Left ventricle myocardium superior (tissue), 1 donor: ENCODE measurements around the gene METTL21A. TPM values are rescaled to one million over a fixed set of nuclear protein-coding genes. Genes with fewer than 3 reads are reported as not detected.

ENCODE experiments used
- ATAC-seq: fragments of 200-7000 bp; cut with Tn5 transposase; one replicate; pipeline ENCODE4 v1.9.1; 2020; ENCODE audit warnings: mild to moderate bottlenecking, moderate library complexity
- DNase-seq: peaks from one replicate; pipeline ENCODE4 v3.0.0-alpha.2; 2020
- intact Hi-C: fragments of 100-400 bp; cut with micrococcal nuclease; formaldehyde crosslinking; loops from one replicate; pipeline ENCODE4 v1.11.0; 2022
- total RNA-seq: library from RNA; stranded (reverse); fragmentation: NEBNext Ultra II Directional; extraction: Animal tissue kit (Norgen Biotek cat#: 25700); gene quantifications from one replicate; pipeline ENCODE4 v1.2.1, GENCODE V29; 2021
- donor health status: DM: no; HTN: yes; CAD: no; lungs with severe emphysema.

Gene METTL21A
- total RNA-seq, 1 donor from 2014 or later = 21.9 TPM

DNA sequence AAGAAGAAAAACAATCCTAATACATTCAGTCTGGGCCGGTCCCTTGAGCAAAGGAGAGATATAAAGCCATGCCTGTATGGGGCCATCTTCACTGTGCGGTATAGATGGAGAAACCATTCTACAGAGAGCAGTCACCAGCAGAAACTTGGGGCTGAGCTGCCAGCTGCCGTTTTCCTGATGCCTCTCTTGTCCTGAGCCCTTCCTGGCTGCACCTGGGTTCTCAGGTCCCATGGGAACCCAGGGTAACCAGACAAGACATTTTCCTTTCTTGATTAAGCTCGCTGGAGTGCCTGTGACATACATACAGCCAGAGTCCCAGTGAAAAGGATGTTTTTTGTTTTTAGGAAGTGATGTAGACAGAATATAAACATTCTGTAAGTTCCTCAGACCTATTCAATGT, 5.3 kb upstream of the METTL21A start:
- no peak for DNase-seq

DNA sequence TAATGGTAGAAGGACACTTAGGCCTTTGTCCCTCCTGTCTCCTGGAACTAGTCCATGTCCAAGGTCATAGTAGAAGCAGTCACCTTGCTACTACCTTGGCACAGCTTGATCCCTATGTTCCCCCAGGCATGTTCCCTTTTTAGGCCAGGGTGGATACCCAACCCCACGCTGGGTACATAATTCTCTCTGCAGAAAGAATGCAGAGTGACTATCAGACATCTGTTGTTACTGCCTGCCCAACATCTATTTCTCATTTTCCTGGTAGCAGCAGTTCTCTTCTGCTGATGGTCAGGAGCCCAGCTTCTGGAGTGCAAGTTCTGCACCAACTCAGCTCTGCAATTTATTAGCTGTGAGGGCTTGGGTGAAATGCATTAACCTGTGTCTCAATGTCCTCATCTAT, 4.4 kb upstream of the METTL21A start:
- ATAC-seq = no peak
- no peak for DNase-seq
- intact Hi-C loops = no loop called here

More for the DNA sequence above, 5.3 kb upstream of the METTL21A start:
- no peak for ATAC-seq
- intact Hi-C loops = no loop called here

DNA sequence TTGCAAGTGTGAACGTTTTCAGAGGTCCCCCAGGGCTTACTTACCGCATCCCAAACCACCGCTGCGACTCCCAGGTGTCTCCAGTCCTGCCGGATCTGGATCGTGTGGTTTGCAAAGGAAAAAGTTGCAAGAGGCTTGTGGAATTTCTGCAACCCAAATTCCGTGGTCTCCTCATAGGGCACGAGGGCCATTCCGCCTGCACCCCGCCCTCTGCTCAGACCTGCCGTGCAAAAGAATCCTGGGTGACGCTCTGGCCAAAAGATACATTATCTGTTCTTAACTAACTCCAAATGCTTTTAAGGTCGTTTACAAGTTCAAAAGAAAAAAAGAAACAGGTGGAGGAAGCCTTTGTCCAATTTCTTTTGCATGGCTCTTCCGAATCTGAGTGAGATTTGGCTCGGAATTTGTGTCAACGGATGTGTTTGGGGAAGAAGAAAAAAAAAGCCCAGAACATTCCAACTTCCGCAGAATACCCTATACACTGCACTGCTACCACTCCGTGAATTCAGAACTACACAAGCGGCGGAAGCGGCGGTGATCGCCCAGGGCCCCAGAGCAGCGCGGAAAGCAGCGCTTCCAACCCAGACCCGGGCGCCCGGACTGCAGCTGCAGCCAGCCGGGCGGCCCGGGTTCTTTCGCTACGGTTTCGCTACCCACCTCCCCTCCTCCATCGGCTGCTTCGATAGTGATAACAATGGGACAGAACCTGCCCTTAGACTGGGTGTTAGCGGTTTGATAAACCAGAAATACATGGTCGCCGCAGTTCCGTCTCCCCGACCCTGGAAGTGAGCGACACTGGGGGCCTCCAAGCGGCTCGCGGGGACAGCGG, 795 bp downstream of the METTL21A start:
- DNase-seq (peak; percentile 81), ATAC-seq (peak; percentile 64)
- intact Hi-C loops = no loop called here

DNA sequence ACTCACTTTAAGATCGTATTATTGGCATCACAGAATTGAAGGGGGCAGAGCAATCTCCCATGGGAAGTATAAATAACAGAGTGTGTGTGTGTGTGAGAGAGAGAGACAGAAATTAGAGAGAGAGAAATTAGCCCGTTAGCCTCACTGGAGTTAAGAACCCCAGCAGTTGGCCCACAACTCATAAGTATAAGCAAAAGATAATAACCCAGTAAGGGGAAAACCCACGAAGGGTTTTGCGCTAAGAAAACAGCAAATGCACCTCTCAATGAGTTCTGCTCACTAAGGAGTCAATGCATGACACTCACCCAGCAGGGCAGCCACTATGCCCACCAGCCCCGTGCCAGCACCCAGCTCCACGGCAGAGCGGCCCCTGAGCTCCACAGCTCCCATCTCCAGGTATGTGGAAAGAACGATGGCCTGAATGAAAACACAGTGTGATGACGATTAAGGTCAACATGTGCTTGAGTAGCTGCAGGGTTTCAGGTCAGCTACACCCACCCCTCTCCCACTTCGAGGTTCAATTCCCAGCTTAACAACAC, 3.6 kb downstream of the METTL21A start:
- no peak for ATAC-seq
- no peak for DNase-seq
- intact Hi-C loops = no loop called here

DNA sequence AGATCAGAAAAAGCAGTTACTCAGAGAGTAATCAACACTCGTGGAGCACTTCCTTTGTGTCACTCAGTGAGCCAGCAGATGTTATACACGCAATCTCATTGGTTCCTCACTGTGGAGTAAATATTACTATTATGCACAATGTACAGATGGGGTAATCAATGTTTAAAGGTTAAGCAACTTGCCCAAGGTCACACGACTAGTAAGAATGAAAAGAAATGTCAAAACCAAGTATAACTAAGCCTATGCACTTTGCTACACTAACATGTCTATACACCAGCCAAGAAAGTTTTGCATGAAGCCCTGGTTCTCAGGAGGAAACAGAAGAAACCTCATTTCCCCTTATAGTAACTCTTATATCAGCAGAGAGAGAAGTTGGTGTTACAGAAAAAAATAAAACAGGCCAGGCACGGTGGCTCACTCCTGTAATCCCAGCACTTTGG, 5.4 kb downstream of the METTL21A start:
- DNase-seq (no peak), ATAC-seq (no peak)
- intact Hi-C loops = no loop called here

DNA sequence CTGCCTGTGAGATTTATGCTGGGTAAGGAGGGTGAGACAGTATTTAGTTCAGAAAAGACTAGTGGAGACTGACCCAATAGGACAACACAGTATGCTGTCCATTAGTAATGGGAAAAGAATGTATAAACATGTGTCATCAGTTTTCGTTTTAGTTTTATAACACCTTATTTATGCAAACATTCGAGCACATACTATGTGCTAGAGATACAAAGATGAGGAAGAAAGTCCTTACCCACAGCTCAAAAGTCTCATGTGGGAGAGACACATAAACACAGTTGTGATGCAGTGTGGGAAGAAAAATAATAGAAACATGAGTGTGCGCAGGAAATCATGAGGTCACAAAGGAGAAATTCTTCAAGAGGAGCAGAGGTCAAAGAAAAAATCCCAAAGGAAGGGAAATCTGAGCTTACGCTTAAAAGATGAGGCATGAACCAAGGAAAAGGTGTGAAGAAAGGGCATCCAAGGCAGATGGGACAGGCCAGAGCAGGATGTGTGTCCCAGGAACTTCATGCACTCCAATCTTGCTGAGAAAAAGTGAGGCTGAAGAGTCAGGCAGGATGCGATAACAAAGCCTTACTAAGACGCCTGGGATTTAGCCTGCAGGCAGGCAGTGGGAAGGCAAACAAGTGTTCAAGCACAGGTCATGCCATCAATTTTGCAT, 8.1 kb downstream of the METTL21A start:
- no peak for DNase-seq
- ATAC-seq = no peak
- intact Hi-C loops = no loop called here

DNA sequence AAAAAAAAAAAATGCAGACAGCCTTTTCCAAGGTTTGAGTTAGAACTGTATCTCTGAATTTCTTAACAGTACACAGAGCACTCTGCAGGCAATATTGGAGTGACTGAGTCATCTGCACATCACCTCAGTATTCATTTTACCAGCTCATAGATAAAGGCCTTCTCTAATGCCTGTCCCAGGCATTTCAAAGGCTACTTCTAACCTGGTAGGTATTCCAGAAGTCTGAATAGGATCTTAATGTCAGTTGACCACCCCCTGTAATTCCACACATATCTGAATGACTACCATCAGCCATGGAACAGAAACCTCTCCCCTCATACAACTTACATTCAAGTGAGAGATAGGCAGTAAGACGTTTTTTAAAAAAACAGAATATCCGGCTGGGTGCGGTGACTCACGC, 9.0 kb downstream of the METTL21A start:
- intact Hi-C loops = no loop called here
- DNase-seq (no peak), ATAC-seq (no peak)

DNA sequence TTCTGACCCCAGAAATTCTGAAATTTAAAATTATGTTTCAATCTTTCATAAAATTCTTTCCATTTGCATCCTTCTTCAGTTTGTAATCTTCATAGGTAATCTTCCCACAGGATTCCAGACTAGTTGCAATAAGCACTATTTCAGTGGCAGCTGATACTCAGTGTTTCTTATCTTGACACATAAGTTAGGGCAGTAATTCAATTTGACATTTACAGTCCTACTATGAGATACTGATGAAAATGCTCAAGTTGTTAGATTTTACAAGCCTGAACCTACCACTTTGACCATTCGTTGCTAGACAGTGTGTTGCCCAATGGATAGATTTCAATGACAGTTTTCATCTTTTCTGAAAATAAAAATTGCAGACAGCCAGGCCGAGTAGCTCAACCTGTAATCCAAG, 10.4 kb downstream of the METTL21A start:
- intact Hi-C loops = no loop called here
- no peak for DNase-seq
- ATAC-seq = no peak

DNA sequence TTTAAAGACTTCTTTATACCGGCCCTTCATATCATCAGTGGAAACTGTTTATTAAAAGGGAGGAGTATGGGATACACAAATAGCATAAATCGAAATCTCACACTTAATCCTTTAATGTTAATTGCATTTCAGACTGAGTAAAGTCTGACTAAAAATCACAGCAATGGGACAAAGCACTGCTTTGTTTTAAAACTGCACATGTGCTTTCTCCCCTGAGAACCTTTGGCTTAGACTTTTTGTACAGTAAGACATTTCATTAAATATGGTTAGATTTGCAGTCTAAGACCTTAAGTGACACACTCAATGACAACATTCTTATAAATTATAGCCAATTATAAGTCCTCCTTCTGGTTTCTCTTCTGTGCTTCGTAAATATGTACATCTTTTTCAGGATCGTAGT, 12.5 kb downstream of the METTL21A start:
- intact Hi-C loops = no loop called here
- DNase-seq = no peak
- no peak for ATAC-seq

DNA sequence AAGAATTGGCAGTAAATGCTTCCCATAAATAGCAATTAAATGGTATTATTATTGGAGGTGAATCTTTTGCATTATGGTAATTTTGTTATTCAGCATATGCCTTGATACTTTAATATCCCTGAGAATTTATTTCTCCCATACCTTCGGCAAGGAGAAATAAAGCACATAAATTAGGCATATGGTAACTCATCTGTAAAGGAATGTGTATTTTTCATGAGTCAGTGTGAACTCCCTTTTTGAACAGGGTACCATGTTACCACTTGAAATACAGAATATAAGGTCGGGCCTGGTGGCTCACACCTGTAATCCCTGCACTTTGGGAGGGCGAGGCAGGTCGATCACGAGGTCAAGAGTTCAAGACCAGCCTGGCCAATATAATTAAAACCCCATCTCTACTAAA, 18.4 kb downstream of the METTL21A start:
- ATAC-seq (no peak), DNase-seq (no peak)
- intact Hi-C loops = no loop called here

DNA sequence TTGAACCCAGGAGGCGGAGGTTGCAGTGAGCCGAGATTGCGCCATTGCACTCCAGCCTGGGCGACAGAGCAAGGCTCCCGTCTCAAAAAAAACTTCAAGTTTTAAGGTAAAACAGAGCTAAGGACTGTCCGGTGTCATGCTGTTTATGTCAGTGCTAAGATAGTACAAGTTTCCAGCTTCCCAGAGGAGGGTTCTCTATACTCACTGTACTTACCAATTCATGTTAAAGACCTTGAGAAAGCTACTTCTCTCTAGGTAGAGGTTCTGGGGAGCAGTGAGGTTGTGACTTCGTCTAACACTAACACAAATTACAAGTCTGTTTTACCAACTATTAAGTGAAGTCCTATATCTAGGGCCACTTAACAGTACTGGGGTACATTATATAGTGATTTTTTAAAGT, 18.8 kb downstream of the METTL21A start:
- no peak for DNase-seq
- intact Hi-C loops = no loop called here
- no peak for ATAC-seq

DNA sequence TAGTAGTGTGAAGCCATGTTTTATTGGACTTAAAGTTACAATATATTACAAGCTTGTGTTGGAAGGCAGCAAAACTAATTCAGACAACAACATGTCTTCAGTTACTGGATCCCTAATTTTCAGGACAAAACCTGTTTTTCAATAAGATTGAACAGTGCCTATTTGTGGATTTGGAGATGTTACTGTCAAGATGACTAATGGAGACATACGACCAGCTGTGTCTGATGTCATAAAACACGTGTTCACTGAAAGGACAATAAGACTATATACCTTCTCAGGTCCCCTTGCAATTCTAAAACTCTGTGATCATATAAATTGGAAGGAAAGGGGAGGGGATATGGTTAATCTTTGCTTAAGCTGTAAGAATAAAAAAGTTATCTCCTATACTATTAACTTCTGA, 21.7 kb downstream of the METTL21A start:
- no peak for DNase-seq
- ATAC-seq = no peak
- intact Hi-C loops = no loop called here

DNA sequence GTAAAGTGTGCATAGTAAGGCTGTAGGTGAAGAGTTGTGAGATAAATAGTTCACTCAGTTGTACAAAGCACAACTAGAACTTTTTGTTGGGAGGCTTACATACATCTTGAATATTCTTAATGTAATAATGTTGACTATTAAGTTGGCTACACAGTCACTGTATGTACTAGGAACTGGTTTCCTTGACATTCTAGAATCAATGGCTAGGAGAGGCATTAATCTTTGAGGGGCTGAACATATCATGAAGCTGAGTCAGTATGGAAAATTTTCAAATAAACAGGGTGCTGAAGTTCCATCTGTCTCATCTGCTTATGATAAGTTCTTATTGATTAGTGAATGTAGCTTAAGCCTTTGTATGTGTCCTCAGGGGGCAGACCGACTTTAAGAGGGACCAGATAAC, 23.4 kb downstream of the METTL21A start:
- ATAC-seq (no peak), DNase-seq (no peak)
- intact Hi-C loops = no loop called here

DNA sequence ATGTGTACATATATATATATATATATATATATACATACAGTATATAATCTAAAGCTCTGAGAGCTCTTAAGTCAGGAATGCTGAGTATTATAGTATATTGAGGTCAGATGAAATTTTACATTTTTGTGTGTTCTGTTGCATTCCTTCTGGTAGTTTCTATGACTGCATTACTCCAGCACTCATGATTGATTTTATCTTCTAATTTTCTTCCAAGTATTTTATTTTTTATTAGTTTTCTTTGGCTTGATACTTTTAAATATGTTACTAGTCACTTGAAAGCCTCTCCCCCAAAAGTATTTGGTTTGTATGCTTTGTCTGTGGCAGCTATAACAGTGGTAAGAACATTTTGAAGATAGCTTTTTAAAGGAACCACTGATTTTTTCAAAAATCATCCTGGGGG, 25.0 kb downstream of the METTL21A start:
- intact Hi-C loops = no loop called here
- ATAC-seq (no peak), DNase-seq (no peak)

DNA sequence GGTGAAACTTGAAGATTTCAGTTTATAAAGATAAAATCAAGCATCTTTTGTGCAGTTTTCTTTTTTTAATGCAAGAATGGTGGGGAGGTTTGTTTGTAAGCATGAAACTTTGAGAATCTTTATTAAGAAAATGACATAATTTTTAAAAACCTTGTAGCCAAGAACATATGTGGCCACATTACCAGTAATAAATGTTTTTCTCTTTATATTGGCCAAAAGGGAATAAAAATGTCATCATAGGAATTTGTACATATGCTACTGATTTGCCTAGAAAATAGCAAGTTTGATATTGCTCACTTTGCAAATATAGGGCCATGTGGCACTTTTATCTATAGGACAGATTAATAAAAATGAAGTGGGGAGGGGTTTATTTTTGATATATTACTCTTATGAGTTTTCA, 25.6 kb downstream of the METTL21A start:
- intact Hi-C loops = no loop called here
- no peak for DNase-seq
- ATAC-seq = no peak

DNA sequence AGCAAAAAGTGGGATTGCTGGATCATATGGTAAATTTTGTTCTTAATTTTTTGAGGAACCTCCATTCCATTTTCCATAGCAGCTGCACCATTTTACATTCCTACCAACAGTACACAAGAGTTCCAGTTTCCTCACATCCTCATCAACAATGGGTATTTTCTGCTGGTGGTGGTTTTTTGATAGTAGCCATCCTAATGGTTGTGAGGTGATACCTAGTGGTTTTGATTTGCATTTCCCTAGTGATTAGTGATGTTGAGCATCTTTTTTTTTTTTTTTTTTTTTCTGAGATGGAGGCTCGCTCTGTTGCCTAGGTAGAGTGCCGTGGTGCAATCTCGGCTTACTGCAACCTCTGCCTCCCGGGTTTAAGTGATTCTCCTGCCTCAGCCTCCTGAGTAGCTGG, 30.5 kb downstream of the METTL21A start:
- no peak for ATAC-seq
- intact Hi-C loops = no loop called here
- no peak for DNase-seq

DNA sequence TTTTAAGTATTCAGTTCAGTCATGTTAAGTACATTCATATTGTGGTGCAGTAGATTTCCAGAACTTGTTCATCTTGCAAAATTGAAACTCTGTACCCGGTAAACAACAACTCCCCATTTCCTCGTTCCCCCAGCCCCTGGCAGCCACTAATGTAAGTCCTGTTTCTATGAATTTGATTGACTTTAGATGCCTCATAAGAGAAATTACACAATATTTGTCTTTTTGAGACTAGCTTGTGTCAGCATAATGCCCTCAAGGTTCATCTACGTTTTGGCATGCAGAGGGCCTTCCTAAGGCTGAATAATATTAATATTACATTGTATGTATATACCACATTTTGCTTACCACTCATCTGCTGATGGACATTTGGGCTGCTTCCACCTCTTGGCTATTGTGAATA, 30.9 kb downstream of the METTL21A start:
- intact Hi-C loops = no loop called here

DNA sequence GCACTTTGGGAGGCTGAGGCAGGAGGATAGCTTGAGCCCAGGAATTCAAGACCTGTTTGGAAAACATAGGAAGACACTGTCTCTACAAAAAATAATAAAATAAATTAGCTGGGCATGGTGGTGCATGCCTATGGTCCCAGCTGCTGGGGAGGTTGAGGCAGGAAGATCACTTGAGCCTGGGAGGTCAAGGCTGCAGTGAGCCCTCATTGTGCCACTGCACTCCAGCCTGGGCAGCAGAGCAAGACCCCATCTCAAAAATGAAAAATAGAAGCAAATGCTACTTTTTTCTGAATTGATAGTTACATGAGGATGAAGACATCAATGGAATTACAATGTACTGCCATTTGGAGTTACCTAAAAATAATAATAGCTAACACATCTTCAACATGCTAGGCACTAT, 31.9 kb downstream of the METTL21A start:
- ATAC-seq = no peak
- intact Hi-C loops = no loop called here
- no peak for DNase-seq

More for the DNA sequence above, 30.9 kb downstream of the METTL21A start:
- DNase-seq (no peak), ATAC-seq (no peak)

DNA sequence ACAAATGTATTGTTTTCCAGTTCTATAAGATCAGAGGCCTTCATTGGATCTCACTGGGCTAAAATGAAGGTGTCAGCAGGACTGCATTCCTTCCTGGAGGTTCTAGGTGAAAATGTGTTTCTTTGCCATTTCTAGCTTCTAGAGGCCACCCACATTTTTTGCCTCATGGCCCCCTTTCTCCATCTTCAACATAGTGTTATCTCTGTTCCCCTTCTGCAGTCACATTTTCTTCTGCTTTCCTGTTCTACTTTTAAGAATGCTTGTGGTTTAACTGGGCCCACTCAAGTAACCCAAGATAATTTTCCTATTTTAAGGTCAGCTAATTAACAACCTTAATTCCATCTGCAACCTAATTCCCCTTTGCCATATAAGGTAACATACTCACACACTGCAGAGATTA, 36.1 kb downstream of the METTL21A start:
- intact Hi-C loops = no loop called here
- ATAC-seq (no peak), DNase-seq (no peak)

DNA sequence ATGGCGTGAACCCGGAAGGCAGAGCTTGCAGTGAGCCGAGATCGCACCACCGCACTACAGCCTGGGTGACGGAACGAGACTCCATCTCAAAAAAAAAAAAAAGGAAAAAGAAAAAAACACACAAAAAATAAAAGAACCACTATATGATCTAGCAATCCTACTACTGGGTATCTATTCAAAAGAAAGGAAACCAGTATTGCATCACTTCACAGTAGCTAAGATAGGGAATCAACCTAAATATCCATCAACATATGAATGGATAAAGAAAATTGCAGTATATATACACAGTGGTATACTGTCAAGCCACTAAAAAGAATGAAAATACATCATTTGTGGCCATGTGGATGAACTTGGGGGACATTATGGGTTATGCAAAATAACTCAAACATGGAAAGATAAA, 37.9 kb downstream of the METTL21A start:
- ATAC-seq = no peak
- intact Hi-C loops = no loop called here
- DNase-seq = no peak

DNA sequence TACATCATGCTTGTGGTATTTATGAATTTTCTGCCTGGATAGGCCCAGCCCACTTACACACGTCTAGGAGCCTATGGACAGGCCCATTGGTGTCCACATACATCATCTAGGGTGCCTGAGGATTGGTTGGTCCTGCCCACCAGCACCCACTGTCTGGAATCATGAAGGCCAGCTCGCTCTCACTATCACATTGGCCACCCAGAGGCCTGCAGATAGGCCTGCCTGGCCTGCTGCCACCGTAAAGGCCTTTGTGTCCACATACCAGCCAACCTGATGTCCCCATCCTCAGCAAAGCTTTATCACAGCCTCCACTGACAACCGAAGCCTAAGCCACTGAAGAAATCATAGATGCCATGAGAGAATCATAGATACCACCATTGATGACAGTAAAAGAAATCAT, 40.2 kb downstream of the METTL21A start:
- intact Hi-C loops = no loop called here
- ATAC-seq = peak; percentile 68
- DNase-seq = peak; percentile 57
